ENCODE data around the gene STAT1. TPM values are rescaled to one million over a fixed set of nuclear protein-coding genes. Genes with fewer than 3 reads are reported as not detected.

The STAT1 gene
- total RNA-seq, 3 donors from 2014 or later: 56.5 to 78.6 (median 74.8) TPM

GRCh38 chr2:191048073-191048472, 34.1 kb upstream of the STAT1 start:
- peaks cover 3% of the 10 kb centered on the region for H3K36me3 ChIP-seq (ENCODE audit: low read depth)
- ATAC-seq (no peak), DNase-seq (no peak)
- no peak for TF ChIP-seq CTCF (IDR thresholded peaks at IDR 0.05)
- intact Hi-C loops (cut with DNase I, micrococcal nuclease): no loop called here
- H3K9me3 ChIP-seq: no peaks in the 10 kb centered on the region
- peaks cover 5% of the 10 kb centered on the region for H3K4me1 ChIP-seq (ENCODE audit: low read depth)
- H3K4me3 ChIP-seq: no peak overlapping the region

GRCh38 chr2:191045141-191045540, 31.2 kb upstream of the STAT1 start:
- Histone ChIP-seq H3K9me3 (no peaks in the 10 kb centered on the region), H3K4me1 (ENCODE audit: low read depth) (no peaks in the 10 kb centered on the region), H3K36me3 (ENCODE audit: low read depth) (no peaks in the 10 kb centered on the region), H3K4me3 (no peak overlapping the region)
- no peak for TF ChIP-seq CTCF (IDR thresholded peaks at IDR 0.05)
- no peak for ATAC-seq
- intact Hi-C loops (cut with DNase I, micrococcal nuclease): no loop called here
- no peak for DNase-seq

- no peaks in the 10 kb centered on the region for H3K9me3 ChIP-seq
- intact Hi-C loops (cut with DNase I, micrococcal nuclease): no loop called here
- H3K4me1 ChIP-seq (ENCODE audit: low read depth): peaks cover 2% of the 10 kb centered on the region
- H3K4me3 ChIP-seq: no peak overlapping the region
- DNase-seq (no peak), ATAC-seq (no peak)
- no peaks in the 10 kb centered on the region for H3K36me3 ChIP-seq (ENCODE audit: low read depth)
- TF ChIP-seq CTCF (IDR thresholded peaks at IDR 0.05): no peak
Observed at GRCh38 chr2:191043438-191043837, 29.5 kb upstream of the STAT1 start.

- peaks cover 4% of the 10 kb centered on the region for H3K4me1 ChIP-seq (ENCODE audit: low read depth)
- peak; percentile 98 for ATAC-seq
- TF ChIP-seq CTCF (IDR thresholded peaks at IDR 0.05): no peak
- no peak overlapping the region for H3K4me3 ChIP-seq
- no peaks in the 10 kb centered on the region for H3K9me3 ChIP-seq
- peak in 1 of 3 donors; percentile 38 for DNase-seq
- no peaks in the 10 kb centered on the region for H3K36me3 ChIP-seq (ENCODE audit: low read depth)
- intact Hi-C loops (cut with DNase I, micrococcal nuclease): no loop called here
Observed at GRCh38 chr2:191041418-191042161, 27.6 kb upstream of the STAT1 start.

- no peaks in the 10 kb centered on the region for H3K36me3 ChIP-seq (ENCODE audit: low read depth)
- no peaks in the 10 kb centered on the region for H3K9me3 ChIP-seq
- no peak for ATAC-seq
- intact Hi-C loops (cut with DNase I, micrococcal nuclease): no loop called here
- no peak overlapping the region for H3K4me3 ChIP-seq
- no peak for TF ChIP-seq CTCF (IDR thresholded peaks at IDR 0.05)
- DNase-seq: no peak
- H3K4me1 ChIP-seq (ENCODE audit: low read depth): peaks cover 4% of the 10 kb centered on the region
Observed at GRCh38 chr2:191039616-191040015, 25.6 kb upstream of the STAT1 start.
